Kidney epithelial cell (primary cell): Measurements from ENCODE around the gene CDC34. TPM values are rescaled to one million over a fixed set of nuclear protein-coding genes. Genes with fewer than 3 reads are reported as not detected.

Source experiments
- DNase-seq: peaks from one replicate; pipeline ENCODE4 v3.0.0-alpha.2; 2010; ENCODE audit warnings: low read depth
- H3K27me3 ChIP-seq: 2 replicates; pipeline ENCODE4 v1.6.0; 2011; ENCODE audit warnings: low read length; ENCODE audit not compliant: control insufficient read depth, insufficient read depth
- H3K36me3 ChIP-seq: 2 replicates; pipeline ENCODE4 v1.5.1; 2011; ENCODE audit warnings: low read length; ENCODE audit not compliant: control insufficient read depth, insufficient read depth
- H3K4me3 ChIP-seq: 2 replicates; pipeline ENCODE4 v1.5.1; 2011; ENCODE audit warnings: low read depth, mild to moderate bottlenecking, control low read depth, low read length
- CTCF ChIP-seq: IDR thresholded peaks from 2 replicates; pipeline ENCODE4 v1.5.1; 2011; ENCODE audit warnings: mild to moderate bottlenecking, moderate library complexity, low read length, control low read depth, inconsistent platforms; ENCODE audit not compliant: insufficient read depth, poor library complexity, severe bottlenecking
- total RNA-seq: library from RNA; depleted of rRNA; stranded (reverse); fragments of >200 nt; gene quantifications from 2 replicates; pipeline ENCODE4 v1.2.3, GENCODE V29; 2015

The CDC34 gene
- total RNA-seq, 1 donor from 2014 or later: 194 TPM

- Histone ChIP-seq H3K27me3 (no peaks in the 10 kb centered on the region), H3K4me3 (no peak overlapping the region), H3K36me3 (no peaks in the 10 kb centered on the region)
- no peak for DNase-seq
- no peak for TF ChIP-seq CTCF
These were observed 25.2 kb downstream of the CDC34 start for GRCh38 chr19:556611-557382.

- no peaks in the 10 kb centered on the region for H3K27me3 ChIP-seq
- no peaks in the 10 kb centered on the region for H3K36me3 ChIP-seq
- no peak for TF ChIP-seq CTCF
- H3K4me3 ChIP-seq: no peak overlapping the region
- DNase-seq: no peak
These were observed 27.3 kb downstream of the CDC34 start for GRCh38 chr19:558770-559439.

- Histone ChIP-seq H3K27me3 (no peaks in the 10 kb centered on the region), H3K4me3 (no peak overlapping the region), H3K36me3 (no peaks in the 10 kb centered on the region)
- TF ChIP-seq CTCF: no peak
- DNase-seq: no peak
These were observed 28.6 kb downstream of the CDC34 start for GRCh38 chr19:560121-560520.

- DNase-seq: no peak
- H3K36me3 ChIP-seq: no peaks in the 10 kb centered on the region
- no peaks in the 10 kb centered on the region for H3K27me3 ChIP-seq
- TF ChIP-seq CTCF: no peak
- no peak overlapping the region for H3K4me3 ChIP-seq
These were observed 34.8 kb downstream of the CDC34 start for GRCh38 chr19:566403-566802.

- H3K36me3 ChIP-seq: no peaks in the 10 kb centered on the region
- no peaks in the 10 kb centered on the region for H3K27me3 ChIP-seq
- no peak for DNase-seq
- TF ChIP-seq CTCF: no peak
- H3K4me3 ChIP-seq: no peak overlapping the region
These were observed 35.3 kb downstream of the CDC34 start for GRCh38 chr19:566844-567243.
